GM18507 (cell line): ENCODE measurements around the gene SLC24A2.

Source experiments
- DNase-seq: peaks from one replicate; pipeline ENCODE4 v3.0.0; 2011; ENCODE audit warnings: low read depth; ENCODE audit not compliant: insufficient read length; ENCODE audit errors: extremely low spot score
- FAIRE-seq: peaks from 2 replicates; lab custom pipeline; 2011; peaks lifted over from hg19 to GRCh38; lab: Jason Lieb, UNC

SLC24A2 gene

GRCh38 chr9:19769213-19769612 is 19.6 kb downstream of the SLC24A2 start:
- FAIRE-seq (no peak), DNase-seq (no peak)

GRCh38 chr9:19768798-19769197 is 20.0 kb downstream of the SLC24A2 start:
- no peak for FAIRE-seq

GRCh38 chr9:19759066-19759465 is 29.8 kb downstream of the SLC24A2 start:
- DNase-seq (no peak), FAIRE-seq (no peak)

More at GRCh38 chr9:19768798-19769197, 20.0 kb downstream of the SLC24A2 start:
- DNase-seq = no peak

- DNase-seq (no peak), FAIRE-seq (no peak)
Measured at GRCh38 chr9:19757745-19758144, 31.1 kb downstream of the SLC24A2 start.

GRCh38 chr9:19754921-19755320 is 33.9 kb downstream of the SLC24A2 start:
- no peak for FAIRE-seq
- DNase-seq = no peak

- DNase-seq (no peak), FAIRE-seq (no peak)
Measured at GRCh38 chr9:19748278-19749126, 40.3 kb downstream of the SLC24A2 start.

- DNase-seq (no peak), FAIRE-seq (no peak)
Measured at GRCh38 chr9:19746223-19746622, 42.6 kb downstream of the SLC24A2 start.

GRCh38 chr9:19741178-19741577 is 47.7 kb downstream of the SLC24A2 start:
- DNase-seq = no peak
- no peak for FAIRE-seq
